ENCODE data around the gene SFN.

GRCh38 chr1:26822737-26823395 is 40.1 kb upstream of the SFN start:
- no peak for TF ChIP-seq CTCF (IDR thresholded peaks at IDR 0.05)
- TF ChIP-seq ZFX (IDR thresholded peaks at IDR 0.05; ENCODE audit: borderline replicate concordance): no peak

All from 22Rv1 (cell line).